ENCODE measurements around the gene GRIK4.

GRIK4 gene

DNA sequence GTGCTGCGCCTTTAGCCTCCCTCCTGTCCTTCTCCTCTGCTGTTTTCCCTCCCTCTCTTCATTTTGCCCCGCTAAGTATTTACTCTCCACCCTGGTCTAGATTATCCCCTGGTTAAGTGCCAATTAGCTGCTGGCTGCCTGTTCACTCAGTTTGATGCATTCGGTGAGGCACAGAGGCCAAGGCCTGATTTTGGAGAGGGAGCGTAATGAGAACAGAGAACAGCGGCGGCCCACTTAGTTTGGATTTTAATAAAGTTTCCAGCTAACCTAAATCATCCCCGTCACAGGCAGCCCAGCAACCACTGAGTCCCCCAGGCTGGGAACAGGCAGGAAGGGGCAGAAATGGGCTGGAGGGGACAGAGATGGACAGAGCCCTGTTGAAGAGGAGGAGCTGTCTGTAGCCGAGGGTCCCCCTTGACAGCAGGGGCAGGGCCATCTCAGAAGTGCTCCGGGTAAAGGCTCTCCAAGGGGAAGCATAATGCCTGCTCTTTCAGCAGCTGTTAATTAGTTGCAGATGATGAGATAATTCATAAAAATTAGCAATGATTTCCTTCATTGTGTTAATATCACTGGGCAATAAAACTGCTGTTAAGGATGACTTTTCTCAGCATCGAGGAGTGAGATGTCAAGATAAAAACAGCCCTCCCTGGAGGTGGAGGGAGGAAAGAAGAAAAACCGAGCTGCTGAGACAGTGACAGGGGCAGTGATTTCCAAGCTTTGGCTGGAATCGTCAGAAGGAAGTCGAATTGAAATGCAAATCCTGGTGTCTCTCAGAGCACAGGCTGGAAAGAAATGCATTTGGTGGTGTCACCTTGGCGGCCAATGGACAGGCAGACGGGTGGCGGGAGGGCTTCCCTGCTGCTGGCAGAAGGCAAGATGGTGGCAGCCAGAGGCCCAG, 170.1 kb downstream of the GRIK4 start:
- DNase-seq: peak; percentile 18

DNA sequence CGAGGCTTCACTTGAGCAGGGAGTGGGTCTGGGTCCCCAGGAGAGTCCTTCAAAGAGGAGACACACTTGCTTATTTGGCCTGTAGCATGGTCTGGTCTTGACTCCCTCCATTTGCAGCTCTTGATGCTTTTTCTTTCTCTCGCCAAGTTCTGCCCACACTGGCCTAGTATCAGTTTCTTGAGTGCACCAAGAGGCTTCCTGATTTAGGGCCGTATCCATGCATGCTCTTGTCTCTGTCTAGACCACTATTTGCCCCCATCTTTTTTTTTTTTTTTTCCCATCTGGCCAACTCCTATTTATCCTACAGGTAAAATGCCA, 170.7 kb downstream of the GRIK4 start:
- no peak for DNase-seq

DNA sequence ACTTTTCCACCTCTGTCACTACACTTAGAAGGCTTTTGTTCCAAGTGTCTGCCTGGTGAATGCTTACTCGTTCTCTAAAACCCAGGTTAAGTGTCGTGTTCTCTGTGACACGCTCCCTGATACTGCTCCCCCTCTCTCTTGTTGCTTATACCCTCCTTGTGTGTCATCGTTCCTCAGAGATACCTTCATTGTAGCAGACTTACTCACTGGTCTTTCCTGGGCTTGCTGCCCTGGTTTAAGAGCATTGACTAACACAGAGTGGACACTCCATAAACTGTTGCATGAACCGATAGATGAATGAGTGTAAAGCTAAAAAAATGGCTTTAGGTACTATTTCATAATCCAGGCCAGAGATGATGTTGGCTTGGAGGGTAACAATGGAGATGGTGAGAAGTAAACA, 171.3 kb downstream of the GRIK4 start:
- no peak for DNase-seq

DNA sequence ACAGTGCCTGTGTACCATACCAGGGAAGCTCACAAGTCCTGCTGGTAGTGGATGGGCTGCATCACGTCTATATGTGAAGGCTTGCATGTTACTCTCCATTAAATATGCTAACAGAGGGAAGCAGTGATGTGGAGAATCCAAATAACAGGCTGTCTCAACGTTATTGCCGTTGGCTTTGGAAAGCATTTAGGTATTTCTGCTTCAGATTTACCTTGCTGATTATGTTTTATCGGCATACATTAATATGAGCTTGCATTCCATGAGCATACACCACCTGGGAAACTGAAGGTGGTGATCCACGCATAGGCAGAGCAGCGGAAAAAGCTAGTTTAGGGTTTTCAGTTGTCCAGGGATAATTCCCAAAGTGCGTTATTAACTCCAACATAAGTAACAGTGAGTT, 175.0 kb downstream of the GRIK4 start:
- DNase-seq: no peak

DNA sequence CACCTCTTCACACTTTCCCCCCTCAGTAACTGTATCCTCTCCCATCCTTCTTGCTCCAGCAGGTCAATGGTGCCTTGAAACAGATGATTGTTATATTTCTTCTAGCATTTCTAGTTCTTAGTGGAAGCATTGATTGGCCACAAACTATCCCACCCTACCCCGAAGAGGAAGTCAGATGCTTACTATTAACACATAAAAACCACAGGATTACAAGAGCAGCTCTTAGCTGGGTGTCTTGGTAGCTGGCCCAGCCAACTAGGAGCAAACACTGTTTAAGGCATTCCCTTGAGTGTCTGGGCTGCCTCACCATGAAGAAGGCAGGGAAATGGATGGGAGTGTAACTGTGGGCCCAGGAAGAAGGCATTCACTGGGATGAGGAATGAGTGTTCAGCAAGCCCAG, 176.6 kb downstream of the GRIK4 start:
- no peak for DNase-seq

DNA sequence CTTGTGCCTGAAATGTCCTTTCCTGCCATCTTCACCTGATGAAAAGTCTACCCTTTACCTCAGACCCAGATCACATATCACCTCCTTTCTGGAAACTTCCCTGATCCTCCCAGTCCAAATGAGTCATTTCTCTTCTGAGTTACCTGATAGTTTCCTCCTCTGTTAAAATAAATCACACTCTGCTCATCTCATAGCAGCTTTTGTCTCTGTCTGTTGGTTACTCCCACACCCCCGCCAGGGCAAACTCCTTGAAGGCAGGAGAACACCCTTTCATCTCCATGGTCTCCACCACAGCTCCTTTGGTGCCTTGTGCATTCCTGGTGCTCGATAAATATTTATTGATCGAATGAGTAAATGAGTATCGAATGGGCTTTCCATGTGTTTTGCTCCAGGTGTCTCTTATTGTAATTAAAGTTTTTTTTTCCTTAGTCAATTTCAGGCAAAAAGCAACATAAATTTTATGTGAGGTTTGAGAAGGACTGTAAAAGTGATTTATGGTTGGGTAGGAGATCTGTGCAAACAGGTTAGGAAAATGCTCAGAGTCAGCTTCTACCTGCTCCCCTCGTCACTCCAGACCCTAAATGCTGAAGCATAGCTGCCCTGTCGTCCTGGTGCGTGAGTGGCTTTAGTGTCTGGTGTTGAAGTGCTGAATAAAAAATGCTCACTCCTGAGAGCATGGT, 178.2 kb downstream of the GRIK4 start:
- DNase-seq: no peak

DNA sequence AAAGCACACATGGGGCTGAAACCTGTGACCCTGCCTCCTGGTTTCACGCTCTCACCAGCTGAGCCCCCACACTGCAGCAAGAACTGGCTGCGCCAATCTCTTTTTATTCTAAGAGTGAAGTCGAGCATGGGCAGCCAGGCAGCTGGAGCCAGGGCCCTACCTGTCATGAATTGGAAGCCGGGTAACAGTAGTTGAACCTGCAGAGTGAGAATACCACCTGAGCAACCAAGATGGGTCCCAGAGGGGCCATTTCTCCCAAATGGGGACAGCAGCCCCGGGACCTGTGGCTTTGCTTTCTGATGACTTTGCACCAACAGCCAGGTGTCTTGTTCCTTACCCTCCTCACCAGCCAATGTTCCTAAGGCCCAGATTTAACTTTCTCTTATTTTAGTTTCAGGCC, 178.9 kb downstream of the GRIK4 start:
- no peak for DNase-seq

DNA sequence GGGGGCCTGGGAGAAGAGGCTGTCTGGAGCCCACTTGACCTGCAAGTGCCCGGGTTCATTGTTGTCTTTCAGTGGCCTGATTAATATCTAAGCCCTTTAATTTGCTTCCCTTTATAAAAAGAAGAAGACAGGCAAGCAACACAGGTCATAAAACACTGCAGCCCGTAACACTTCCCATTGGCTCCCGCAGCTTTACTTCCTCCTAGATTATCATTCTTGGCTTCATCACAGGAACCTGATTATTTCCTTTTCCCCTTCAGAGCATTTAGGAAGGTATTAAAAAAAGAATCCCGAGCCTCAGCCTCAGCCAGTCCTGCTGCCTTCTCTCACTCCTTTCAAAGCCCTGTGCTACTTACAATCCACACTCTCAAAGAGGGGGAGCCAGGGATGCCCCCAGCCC, 183.2 kb downstream of the GRIK4 start:
- DNase-seq: no peak

DNA sequence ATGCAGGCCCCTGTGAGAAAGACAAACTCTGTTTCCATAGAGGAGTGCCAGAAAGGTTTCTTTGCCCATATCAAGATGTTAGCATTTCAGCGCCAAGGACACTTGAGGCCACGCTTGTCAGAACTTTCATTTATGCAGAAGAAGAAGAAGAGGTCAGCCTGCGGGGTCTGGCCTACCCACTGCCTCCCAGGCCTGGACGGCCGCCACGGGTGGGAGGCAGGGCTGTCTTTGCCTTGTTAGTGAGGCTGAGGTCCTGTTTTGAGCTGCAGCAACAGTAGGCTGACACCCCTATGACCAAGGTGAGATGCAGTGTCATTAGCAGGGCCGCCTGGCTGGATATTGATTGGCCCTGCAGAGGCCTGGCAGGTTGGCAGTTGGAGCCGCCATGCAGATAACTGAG, 183.9 kb downstream of the GRIK4 start:
- DNase-seq: no peak

DNA sequence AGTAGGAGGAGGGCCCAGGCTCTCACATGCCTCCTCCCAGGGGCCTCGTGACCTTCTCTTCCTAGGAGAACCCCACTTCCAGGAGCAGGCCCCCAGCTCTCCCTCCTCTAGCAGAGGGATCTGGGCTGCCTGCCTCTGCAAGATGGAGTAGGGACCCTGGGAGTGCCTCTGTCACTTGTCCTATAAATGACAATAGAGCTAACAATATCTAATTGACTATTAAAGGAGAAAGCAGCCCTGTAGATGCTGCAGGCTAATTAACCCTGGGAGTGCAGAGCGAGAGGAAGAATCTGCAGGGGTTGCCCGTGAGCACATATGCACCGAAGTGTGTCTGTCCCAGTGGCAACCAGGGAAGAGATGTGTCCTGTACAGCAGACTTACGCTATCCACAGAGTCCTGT, 184.4 kb downstream of the GRIK4 start:
- no peak for DNase-seq

DNA sequence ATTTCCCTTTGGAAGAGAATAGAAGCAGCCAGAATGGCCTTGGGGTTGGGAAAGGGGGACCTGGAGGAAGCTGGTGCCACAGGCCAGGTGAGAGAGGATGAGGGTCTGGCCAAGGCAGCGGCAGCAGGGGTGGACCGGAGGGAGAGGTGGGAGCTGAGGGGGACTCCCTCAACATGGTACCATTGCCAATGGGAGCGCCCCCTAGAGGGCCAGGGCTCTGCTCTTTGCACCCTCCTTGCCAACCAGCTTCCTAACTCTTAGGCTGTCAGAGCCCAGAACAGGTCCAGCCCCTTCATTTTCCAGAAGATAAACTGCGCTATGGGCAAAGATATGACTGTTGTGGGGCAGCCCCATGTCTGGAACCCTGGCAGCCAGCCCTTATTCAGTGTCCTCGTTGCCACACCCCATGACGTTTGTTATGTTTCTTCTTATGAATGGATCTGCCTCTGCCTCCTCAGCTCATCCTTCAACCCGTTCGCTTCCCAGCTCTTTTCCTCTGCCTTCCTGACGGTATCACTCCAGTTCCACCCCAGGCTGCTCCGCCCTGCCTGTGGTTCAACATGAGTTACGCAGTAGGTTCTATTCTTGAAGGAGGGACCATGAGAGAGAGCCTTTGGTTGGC, 185.2 kb downstream of the GRIK4 start:
- DNase-seq: no peak

DNA sequence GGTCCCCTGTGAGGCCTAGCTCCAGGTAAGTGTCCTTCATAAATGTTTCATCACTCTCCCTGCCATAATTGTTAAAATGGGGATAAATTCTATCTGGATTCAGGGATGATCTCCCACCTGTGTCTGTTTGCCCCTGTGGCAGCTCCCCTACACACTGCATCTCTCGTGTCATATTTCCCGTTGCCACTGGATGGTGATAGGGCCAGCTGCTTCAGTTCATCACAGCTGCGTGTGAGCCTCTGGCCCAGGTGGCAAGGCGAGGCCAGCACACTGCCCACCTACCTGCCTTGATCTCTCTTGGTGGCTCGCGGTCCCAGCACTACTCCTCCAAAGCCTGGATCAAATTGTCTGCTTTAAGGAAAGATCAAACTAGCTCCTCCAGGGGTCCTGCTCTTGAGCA, 187.4 kb downstream of the GRIK4 start:
- no peak for DNase-seq

DNA sequence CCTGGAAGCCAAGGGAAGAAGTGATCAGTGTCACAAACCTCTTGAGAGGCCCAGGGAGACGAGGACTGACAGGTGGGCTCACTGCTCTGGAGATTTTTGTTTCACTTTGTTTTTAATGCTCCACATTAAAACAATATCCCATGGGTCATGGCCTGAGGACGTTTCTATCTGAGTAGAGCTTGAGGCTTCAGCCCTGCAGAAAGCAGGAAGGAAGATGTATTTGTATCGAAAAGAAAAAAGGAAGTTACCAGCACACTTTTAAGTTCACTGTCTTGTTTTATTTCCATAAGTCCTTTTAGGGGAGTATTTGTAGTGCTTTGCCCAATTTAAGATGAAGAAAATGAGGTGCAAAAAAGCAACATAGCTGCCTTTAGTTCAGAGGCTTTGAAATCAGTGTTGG, 191.1 kb downstream of the GRIK4 start:
- DNase-seq: no peak

DNA sequence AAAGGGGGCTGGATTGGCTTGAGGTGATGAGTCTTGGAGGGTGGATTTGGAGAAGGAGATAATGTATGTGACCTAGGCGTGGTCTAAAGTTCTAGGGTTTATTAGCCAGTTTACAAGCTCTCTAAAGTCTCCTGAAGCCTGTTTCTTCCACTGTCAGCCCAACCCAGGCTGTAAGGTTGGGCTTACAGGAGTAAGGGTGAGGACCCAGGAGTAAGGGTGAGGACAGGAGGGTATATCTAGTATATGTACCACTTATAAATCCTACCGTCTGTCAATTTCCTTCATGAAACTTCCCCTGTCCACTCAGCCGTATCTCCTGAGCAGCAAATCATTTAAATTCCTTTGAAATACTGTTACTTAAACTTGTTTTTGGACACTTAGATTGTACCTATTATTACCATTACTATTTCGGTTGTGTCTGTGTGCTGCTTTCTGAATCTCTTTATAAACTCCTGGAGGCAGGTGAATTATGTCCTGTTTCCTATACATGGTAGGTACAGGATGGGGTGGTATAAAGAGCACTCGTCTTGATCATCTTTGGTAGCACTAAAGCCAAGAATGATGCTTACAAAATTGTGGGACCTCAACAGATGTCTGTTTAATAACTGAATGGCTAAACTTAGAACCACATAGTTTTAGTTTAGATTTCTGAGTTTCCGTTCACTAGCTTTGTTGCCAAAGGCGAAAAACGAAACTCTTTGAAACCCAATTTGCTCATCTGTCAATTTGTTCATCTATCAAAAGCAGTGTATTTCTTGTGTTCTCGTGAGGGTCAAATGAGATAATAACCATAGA, 192.0 kb downstream of the GRIK4 start:
- DNase-seq: no peak

DNA sequence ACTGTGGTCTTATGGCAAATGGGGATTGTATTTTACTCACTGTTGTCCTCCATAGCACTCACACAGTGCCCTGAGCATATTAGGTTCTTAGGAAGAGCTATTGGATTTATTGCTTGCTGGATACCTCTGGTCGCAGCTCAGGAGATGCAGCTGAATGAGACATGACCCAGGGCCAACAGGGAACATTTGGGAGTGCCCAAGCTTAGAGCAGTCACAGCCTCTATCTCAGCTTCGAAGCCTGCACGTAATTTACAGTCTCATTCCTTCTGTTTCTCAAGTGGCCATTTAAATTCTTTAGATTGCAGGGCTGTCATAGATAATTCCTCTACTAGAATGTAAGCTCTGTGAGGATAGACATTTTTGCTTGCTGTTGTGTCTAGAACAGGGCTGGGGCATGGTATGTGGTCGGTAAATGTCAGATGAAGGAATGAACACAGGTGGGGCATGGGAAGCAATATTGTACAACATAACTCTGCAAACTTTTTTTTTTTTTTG, 192.8 kb downstream of the GRIK4 start:
- no peak for DNase-seq

DNA sequence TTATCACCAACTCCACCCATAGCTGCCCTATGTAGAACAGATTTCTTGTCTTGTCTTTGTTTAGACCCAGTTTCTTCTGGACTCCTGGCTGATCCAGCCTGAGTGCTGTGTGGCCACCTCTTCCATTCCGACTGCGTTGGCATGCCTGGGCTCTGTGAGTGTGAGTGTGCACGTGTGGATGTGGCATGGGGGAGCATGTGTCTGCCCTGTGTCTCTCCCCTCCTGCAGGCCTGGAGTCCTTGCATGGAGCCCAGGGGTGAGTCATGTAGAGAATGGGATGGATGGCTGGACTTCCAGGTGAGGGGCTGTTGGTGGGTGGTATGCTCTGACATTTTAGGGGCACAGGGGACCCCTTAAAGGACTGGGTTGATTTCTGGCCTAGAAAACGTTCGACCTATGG, 194.7 kb downstream of the GRIK4 start:
- DNase-seq: no peak

DNA sequence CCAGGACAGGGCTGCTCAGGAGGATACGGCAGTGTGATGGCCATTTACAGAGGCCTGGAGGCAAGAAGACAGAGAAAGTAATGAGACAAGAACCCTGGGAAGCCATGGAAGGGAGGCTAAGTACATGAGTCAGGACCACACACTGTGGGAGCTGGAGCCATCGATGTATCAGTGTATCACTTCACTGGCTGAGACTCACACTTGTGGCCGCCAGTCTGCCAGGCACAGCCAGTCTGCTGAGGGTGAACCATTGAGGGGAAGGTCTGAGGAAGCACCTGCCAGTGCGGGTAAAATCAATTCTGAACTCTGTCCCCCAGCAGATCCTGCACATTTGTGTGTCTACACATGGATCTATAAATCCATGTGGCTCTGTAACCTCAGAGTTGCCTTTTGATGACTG, 195.6 kb downstream of the GRIK4 start:
- no peak for DNase-seq

DNA sequence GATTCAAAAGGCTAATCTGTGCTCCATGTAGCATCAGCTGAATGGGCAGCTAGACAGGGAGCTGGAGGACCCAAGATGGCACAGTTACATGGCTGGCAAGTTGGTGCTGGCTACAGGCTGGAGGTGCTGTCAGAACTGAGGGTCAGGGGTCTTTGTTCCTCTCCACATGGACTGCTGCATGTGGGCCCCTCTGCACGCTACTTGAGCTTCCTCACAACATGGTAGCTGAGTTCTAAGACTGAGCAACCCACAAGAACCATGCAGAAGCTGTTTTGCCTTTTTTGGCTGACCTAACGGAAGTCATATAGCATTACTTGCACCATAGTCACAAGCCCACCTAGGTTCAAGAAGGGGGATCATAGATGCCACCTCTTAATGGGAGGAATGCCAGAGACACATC, 196.1 kb downstream of the GRIK4 start:
- DNase-seq: no peak

DNA sequence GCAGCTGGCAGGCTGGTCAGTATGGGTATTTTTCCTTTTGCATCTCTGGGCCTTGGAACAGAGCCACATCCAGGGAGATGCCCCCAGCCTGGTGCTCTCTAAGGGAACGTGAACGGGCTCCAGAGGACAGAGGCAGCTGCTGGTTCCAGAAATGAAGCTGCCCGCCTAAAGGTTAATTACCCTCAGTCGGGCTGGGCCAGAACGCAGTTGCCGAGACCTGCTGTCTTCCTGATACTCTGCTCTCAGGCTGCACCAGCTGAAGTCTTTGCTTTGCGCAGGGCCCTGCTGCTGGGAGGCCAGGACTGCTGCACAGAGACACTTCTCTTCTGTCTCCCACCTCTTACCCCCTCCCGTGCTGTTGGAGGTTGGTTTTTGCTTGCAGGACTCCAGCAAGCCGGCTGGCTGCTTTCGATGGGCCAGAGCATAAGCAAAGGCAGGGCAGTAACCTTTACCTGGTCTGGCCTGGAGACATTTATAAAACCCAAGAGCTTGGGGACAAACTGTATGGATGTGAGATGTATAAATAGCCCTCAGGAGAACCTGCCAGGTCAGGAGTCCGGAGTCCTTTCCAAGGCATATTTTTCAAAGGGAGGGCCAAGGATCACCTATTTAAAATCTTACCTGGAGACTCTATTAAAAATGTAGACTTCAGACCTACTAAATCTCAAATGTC, 197.1 kb downstream of the GRIK4 start:
- DNase-seq: no peak

DNA sequence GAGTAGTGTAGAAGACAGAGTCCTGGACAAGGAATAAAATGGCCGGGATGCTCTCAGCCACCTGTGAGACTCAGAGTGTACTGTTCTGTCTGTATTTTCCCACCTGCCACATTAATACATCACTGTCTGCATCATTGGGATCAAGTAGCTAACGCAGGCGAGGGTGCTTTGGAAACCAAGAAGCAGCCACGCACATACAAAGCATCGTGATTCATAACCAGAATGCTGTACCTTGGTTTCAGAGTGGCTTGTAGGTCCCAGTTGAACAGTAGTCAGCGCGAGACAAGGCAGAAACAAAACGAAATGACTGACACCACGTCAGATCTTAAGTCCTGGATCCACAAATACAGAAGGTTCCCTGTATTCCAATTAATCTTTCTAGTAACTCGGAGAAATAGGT, 198.3 kb downstream of the GRIK4 start:
- no peak for DNase-seq

DNA sequence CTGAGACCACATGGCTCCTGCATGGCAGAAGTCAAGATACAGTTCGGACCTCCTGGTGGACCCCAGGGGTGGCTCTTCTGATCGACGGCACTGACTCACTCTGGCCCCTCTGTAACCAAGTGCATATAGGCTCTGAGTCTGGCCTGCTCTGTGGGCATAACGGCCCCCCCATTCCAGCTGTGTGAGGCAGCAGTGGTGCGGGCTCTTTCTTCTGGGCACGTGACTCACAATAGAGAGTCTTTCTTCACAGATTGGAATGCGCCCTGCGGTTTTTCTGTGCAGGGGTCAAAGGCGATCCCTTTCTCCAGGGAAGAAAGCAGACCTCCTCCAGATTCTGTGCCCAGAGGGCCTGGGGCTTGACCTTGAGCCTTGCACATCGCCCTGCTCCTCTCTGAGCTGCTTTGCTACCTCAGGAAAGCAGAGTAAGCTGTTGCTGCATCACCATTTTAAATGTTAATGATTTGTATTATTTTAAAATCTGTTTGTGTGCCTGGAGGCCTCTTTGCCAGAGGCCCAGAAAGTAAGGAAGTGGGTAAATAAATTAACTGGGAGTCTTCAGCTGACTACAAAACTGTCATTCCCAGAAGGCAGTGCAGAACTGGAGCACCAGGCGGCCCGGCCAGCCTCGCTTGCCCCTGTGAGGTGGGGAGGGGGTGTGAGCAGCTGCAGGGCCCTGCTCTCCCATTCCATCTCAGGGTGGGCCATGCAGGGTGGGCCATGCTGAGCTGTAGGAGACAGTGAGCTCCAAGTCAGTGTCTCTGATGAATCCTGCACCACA, 199.0 kb downstream of the GRIK4 start:
- DNase-seq: no peak

DNA sequence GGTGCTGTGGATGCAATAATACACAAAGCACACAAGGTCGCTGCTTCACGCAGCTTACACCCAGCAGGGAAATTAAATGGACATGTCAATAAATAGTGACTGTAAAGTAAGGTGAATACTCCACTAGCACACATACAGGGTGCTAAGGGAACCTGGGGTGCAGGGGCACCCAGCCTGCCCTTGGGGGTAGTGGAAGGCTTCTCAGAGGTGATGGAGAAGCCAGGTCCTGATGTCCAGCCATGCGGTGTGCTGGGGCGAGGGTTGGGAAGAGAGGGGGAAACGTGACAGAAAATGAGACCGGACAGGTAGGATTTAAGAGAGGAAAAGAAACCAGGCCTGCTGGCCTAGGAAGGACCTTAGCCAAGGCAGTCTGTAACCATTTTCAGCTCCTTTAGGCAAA, 200.5 kb downstream of the GRIK4 start:
- no peak for DNase-seq

Measured in DMS79 (cell line).